Transverse colon (tissue), 4 donors: ENCODE data around the gene KMT2E.

Experiments
- POLR2AphosphoS5 ChIP-seq, 3 donors: sonication (generic); formaldehyde crosslinking; IDR thresholded peaks; one replicate each; pipeline ENCODE4 v1.6.1; 2016; ENCODE audit warnings: antibody characterized with exemption in 3 of 3
- TF ChIP-seq, protein P1 (sequence below), 5 experiments: fragments of 200-600 bp in 3 of 5; fragments of 450-650 bp in 2 of 5; sonication (generic) in 3 of 5; IDR thresholded peaks; 1 replicate in 2 of 5; 2 replicates in 3 of 5; pipeline ENCODE4 v1.5.1; 2016 to 2017; ENCODE audit warnings: antibody characterized with exemption in 5 of 5, inconsistent platforms in 3 of 5, mild to moderate bottlenecking in 2 of 5, moderate library complexity in 1 of 5

DNA sequence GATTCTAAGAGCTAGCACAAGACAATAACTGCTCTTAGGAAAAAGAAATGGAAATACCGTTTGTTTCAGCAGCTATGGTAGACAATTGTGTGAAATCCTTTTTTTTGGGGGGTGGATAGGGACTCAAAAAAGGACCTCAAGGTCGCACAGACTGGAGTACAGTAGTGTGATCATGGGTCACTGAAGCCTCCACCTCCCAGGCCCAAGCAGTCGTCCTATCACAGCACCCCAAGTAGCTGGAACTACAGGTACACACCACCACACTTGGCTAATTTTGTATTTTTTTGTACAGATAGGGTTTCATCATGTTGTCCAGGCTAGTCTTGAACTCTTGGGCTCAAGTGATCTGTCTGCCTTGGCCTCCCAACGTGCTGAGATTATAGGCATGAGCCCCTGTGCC is 33.9 kb downstream of the KMT2E start:
- TF ChIP-seq, protein P1, sequence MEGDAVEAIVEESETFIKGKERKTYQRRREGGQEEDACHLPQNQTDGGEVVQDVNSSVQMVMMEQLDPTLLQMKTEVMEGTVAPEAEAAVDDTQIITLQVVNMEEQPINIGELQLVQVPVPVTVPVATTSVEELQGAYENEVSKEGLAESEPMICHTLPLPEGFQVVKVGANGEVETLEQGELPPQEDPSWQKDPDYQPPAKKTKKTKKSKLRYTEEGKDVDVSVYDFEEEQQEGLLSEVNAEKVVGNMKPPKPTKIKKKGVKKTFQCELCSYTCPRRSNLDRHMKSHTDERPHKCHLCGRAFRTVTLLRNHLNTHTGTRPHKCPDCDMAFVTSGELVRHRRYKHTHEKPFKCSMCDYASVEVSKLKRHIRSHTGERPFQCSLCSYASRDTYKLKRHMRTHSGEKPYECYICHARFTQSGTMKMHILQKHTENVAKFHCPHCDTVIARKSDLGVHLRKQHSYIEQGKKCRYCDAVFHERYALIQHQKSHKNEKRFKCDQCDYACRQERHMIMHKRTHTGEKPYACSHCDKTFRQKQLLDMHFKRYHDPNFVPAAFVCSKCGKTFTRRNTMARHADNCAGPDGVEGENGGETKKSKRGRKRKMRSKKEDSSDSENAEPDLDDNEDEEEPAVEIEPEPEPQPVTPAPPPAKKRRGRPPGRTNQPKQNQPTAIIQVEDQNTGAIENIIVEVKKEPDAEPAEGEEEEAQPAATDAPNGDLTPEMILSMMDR (IDR thresholded peaks at IDR 0.05) = no peak
- no peak for TF ChIP-seq POLR2AphosphoS5 (IDR thresholded peaks at IDR 0.05)
